Measurements from ENCODE around the gene MIPOL1. TPM values are rescaled to one million over a fixed set of nuclear protein-coding genes. Genes with fewer than 3 reads are reported as not detected.

The MIPOL1 gene
- total and polyA plus RNA-seq, 2 of the 4 experiments (the other 2 are of a cell fraction) = 2.7 to 5.9 TPM

GRCh38 chr14:37573356-37573755, 375.6 kb downstream of the MIPOL1 start:
- in situ Hi-C loops (cut with MboI; ENCODE audit: low sequenced_read_pairs) = no loop called here
- H2BK5ac ChIP-seq (ENCODE audit: low read depth, low read length, poor library complexity, severe bottlenecking) = no peak overlapping the region
- intact Hi-C loops (cut with micrococcal nuclease) = no loop called here
- no peak overlapping the region for H3K4ac ChIP-seq (ENCODE audit: low read depth, low read length)
- no peak overlapping the region for H3K23ac ChIP-seq (ENCODE audit: low read depth, low read length)
- no peak overlapping the region for H3K14ac ChIP-seq (replicated peaks; ENCODE audit: low read depth, low read length)
- no peak overlapping the region for H3K4me2 ChIP-seq (ENCODE audit: low read depth, low read length)
- H3K9ac ChIP-seq (ENCODE audit: low read depth, low read length) = no peak overlapping the region
- no peak overlapping the region for H2AK5ac ChIP-seq (ENCODE audit: low read depth, low read length)
- dilution Hi-C loops (cut with HindIII; ENCODE audit: low sequenced_read_pairs, unreplicated experiment) = no loop called here
- H2AFZ ChIP-seq (replicated peaks; ENCODE audit: low read length, poor library complexity) = no peak overlapping the region
- WGBS, 2 experiments (ENCODE audit: extremely low coverage in 2 of 2, insufficient read length in 1 of 2) = 67% methylated on average over 1 of the region's 2 CpGs; no CpG with 5 or more reads in 1 of the 2 experiments
- H3K4me1 ChIP-seq (ENCODE audit: control insufficient read depth, insufficient read depth, low read length) = no peaks in the 10 kb centered on the region
- no peak overlapping the region for H2BK120ac ChIP-seq (ENCODE audit: low read depth, low read length)
- H2AK9ac ChIP-seq (replicated peaks; ENCODE audit: low read depth, low read length, poor library complexity) = no peak overlapping the region
- H3K9me1 ChIP-seq (ENCODE audit: insufficient read depth, low read length) = no peaks in the 10 kb centered on the region
- H4K5ac ChIP-seq (ENCODE audit: low read depth, low read length) = no peak overlapping the region
- no peak overlapping the region for H2BK15ac ChIP-seq (ENCODE audit: low read depth, low read length)
- BruUV-seq (replicated peaks) = no TSS peak
- no peak overlapping the region for H3K27ac ChIP-seq (ENCODE audit: insufficient read depth, low read length)
- POLR2A ChIA-PET (ENCODE audit: unreplicated experiment) = no interaction called here
- no peak for TF ChIP-seq FOS (IDR thresholded peaks at IDR 0.05; ENCODE audit: low read depth, low read length)
- TF ChIP-seq CEBPB (IDR thresholded peaks at IDR 0.05; ENCODE audit: low read depth, low read length) = no peak
- no peak for TF ChIP-seq RFX5 (IDR thresholded peaks at IDR 0.05; ENCODE audit: low read depth, low read length)
- no peak for TF ChIP-seq MAZ (IDR thresholded peaks at IDR 0.05; ENCODE audit: borderline replicate concordance, low read depth, low read length)
- TF ChIP-seq NFE2L2 (IDR thresholded peaks at IDR 0.05; ENCODE audit: low read depth, low read length) = no peak
- H3K36me3 ChIP-seq (ENCODE audit: control insufficient read depth, insufficient read depth, low read length) = no peaks in the 10 kb centered on the region
- DNase-seq (no peak), ATAC-seq (ENCODE audit: low read depth) (peak; percentile 74)
- H4K91ac ChIP-seq (ENCODE audit: insufficient read depth, low read depth, low read length) = no peak overlapping the region
- no peaks in the 10 kb centered on the region for H3K79me1 ChIP-seq (ENCODE audit: low read depth in 1 of 2, low read length in 2 of 2)
- peaks cover 11% of the 10 kb centered on the region for H3K27me3 ChIP-seq (ENCODE audit: control insufficient read depth, insufficient read depth, low read length)
- CTCF ChIA-PET = no interaction called here
- no peak overlapping the region for H3K56ac ChIP-seq (ENCODE audit: extremely low read depth, insufficient read depth, low read length)
- H4K8ac ChIP-seq (ENCODE audit: low read depth in 2 of 2, low read length in 2 of 2) = no peak overlapping the region
- H3K18ac ChIP-seq (ENCODE audit: low read depth, low read length) = no peak overlapping the region
- no peaks in the 10 kb centered on the region for H4K20me1 ChIP-seq (ENCODE audit: insufficient read depth, low read length)
- H3K9me3 ChIP-seq (ENCODE audit: control insufficient read depth, insufficient read depth, low read length) = no peaks in the 10 kb centered on the region
- H2BK20ac ChIP-seq (ENCODE audit: low read depth, low read length) = no peak overlapping the region
- H3K4me3 ChIP-seq (ENCODE audit: insufficient read depth, low read depth, low read length) = no peak overlapping the region
